Activated effector memory CD4-positive, alpha-beta T cell treated with Interleukin-2 at 50 U/mL for 16 hours (primary cell): Measurements from ENCODE around the gene EFL1.

Experiments used
- DNase-seq: peaks from one replicate; pipeline ENCODE4 v3.0.0-alpha.2; 2020

The EFL1 gene

GRCh38 chr15:82114660-82115059, 147.9 kb downstream of the EFL1 start:
- no peak for DNase-seq

- DNase-seq, result no peak
Measured at GRCh38 chr15:82113106-82113715, 149.3 kb downstream of the EFL1 start.

GRCh38 chr15:82111918-82112317, 150.6 kb downstream of the EFL1 start:
- DNase-seq, result no peak

GRCh38 chr15:82110144-82110543, 152.4 kb downstream of the EFL1 start:
- no peak for DNase-seq

- peak; percentile 48 for DNase-seq
Measured at GRCh38 chr15:82108489-82109078, 153.9 kb downstream of the EFL1 start.

- no peak for DNase-seq
Measured at GRCh38 chr15:82106679-82107078, 155.9 kb downstream of the EFL1 start.

- DNase-seq, result no peak
Measured at GRCh38 chr15:82105451-82106215, 156.9 kb downstream of the EFL1 start.

- DNase-seq, result no peak
Measured at GRCh38 chr15:82103468-82103867, 159.1 kb downstream of the EFL1 start.

- DNase-seq, result no peak
Measured at GRCh38 chr15:82100111-82100929, 162.2 kb downstream of the EFL1 start.

- DNase-seq, result no peak
Measured at GRCh38 chr15:82098674-82099073, 163.9 kb downstream of the EFL1 start.

GRCh38 chr15:82095803-82096202, 166.7 kb downstream of the EFL1 start:
- DNase-seq, result no peak

- DNase-seq, result no peak
Measured at GRCh38 chr15:82093774-82094211, 168.7 kb downstream of the EFL1 start.

- DNase-seq, result no peak
Measured at GRCh38 chr15:82093325-82093724, 169.2 kb downstream of the EFL1 start.

GRCh38 chr15:82091636-82092140, 170.8 kb downstream of the EFL1 start:
- DNase-seq, result no peak

- DNase-seq, result no peak
Measured at GRCh38 chr15:82086243-82086995, 176.1 kb downstream of the EFL1 start.

GRCh38 chr15:82081914-82082762, 180.4 kb downstream of the EFL1 start:
- DNase-seq, result no peak

GRCh38 chr15:82080774-82081173, 181.8 kb downstream of the EFL1 start:
- DNase-seq, result no peak
